Esophagus squamous epithelium (tissue), 5 donors: ENCODE data around the gene ADAMTS8. TPM values are rescaled to one million over a fixed set of nuclear protein-coding genes. Genes with fewer than 3 reads are reported as not detected.

Experiments used
- DNase-seq: peaks from one replicate; lab custom pipeline; 2025; lab: John Stamatoyannopoulos, UW
- H3K27ac ChIP-seq, 4 donors: fragments of 200-600 bp; sonication (generic); one replicate each; pipeline ENCODE4 v1.5.1; 2016 to 2019; ENCODE audit warnings: mild to moderate bottlenecking in 1 of 4
- H3K27me3 ChIP-seq, 4 donors: fragments of 200-600 bp; sonication (generic); 1 replicate in 3 of 4; 2 replicates in 1 of 4; pipeline versions ENCODE4 v1.5.1 to v1.6.0; 2017 to 2021; ENCODE audit warnings: antibody characterized with exemption in 1 of 4
- H3K36me3 ChIP-seq, 3 donors: fragments of 200-600 bp; sonication (generic); one replicate each; pipeline ENCODE4 v1.5.1; 2016 to 2019
- H3K4me1 ChIP-seq, 3 donors: fragments of 200-600 bp; sonication (generic); one replicate each; pipeline ENCODE4 v1.5.1; 2017 to 2019
- H3K4me3 ChIP-seq, 4 donors: fragments of 200-600 bp; sonication (generic); 1 replicate in 3 of 4; 2 replicates in 1 of 4; pipeline ENCODE4 v1.5.1; 2016 to 2019; ENCODE audit warnings: mild to moderate bottlenecking in 2 of 4, moderate library complexity in 1 of 4
- H3K9me3 ChIP-seq, 3 donors: fragments of 200-600 bp; sonication (generic); one replicate each; pipeline ENCODE4 v1.5.1; 2016 to 2019
- POLR2A ChIP-seq, 4 donors: fragments of 450-650 bp; IDR thresholded peaks; one replicate each; pipeline ENCODE4 v1.6.1; 2017; ENCODE audit warnings: antibody characterized with exemption in 4 of 4, mild to moderate bottlenecking in 4 of 4, moderate library complexity in 3 of 4
- WGBS, 2 donors: methylation state at CpG; one replicate each; pipeline ENCODE4 v1.1.5; 2018; 5-methylcytosine and 5-hydroxymethylcytosine counted together
- intact Hi-C: fragments of 100-400 bp; cut with DNase I; formaldehyde crosslinking; loops from one replicate; pipeline ENCODE4 v1.15.0; 2022
- total RNA-seq, 4 donors: library from RNA; depleted of rRNA; stranded (reverse); fragments of >200 nt; gene quantifications; one replicate each; pipeline ENCODE4 v1.1.0, GENCODE V29; 2016
- TF ChIP-seq, protein P1 (sequence below), 6 experiments: fragments of 450-650 bp in 4 of 6; fragments of 200-600 bp in 2 of 6; sonication (generic) in 2 of 6; IDR thresholded peaks; one replicate each; pipeline ENCODE4 v1.5.1; 2016 to 2019; ENCODE audit warnings: antibody characterized with exemption in 6 of 6, mild to moderate bottlenecking in 4 of 6, moderate library complexity in 4 of 6
- donor health status: DM: yes; HTN: yes; CAD: no.

The ADAMTS8 gene
- total RNA-seq, 4 donors from 2014 or later = 0.83 to 8.8 (median 1.8) TPM

DNA sequence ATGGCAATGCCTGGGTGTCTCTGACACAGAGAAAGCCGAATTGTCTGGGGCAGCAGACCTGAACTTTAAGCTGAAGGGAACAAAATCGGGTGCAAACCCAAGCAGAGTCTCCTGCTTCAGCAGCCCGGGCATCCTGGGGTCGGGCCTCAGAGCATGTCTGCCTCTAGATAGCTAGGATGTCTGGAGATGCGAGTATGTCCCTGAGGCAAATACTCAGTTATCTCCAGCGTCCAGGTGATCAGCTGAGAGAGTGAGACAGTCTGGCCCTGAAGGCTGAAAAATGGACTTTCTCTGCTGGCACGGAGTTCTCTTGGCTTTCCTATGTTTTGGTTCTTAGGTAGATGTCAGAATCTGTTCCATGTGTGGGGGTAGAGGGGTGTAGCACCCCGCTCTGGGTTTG is 3.3 kb downstream of the ADAMTS8 start:
- Histone ChIP-seq H3K36me3 (no peaks in the 10 kb centered on the region), H3K4me3 (no peak overlapping the region)

DNA sequence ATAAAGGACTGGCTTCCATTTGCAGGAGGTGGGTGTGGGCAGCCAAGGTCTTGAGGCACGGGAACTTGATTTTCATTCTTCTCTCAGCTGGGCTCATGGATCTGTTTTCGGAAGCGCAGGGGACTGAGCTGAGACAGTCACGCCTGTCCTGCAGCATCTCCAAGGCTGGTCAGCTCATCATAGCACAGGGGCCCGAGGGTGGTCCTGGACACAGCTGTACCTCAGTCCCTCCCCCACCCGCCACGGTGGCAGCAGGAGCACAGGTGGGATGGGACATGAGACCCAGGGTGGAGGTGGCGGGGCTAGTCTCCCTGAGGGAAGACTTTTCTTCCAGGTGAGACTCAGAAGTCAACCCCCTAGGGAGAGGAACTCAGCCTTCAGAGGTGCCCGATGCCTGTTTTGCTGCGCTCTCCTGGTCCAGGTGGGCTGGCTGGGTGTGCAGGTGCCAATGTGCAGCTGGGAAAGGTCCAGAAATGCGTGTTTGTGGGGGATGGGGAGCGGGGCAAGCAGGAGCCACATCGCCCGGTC is 3.7 kb downstream of the ADAMTS8 start:
- Histone ChIP-seq H3K9me3 (no peaks in the 10 kb centered on the region), H3K27ac (peak overlapping the region in 2 of 4 donors; percentile 9 to 34), H3K4me1 (peaks cover 16 to 54% (median 25%) of the 10 kb centered on the region in 3 donors), H3K36me3 (no peaks in the 10 kb centered on the region), H3K27me3 (peaks cover 6 to 66% (median 10%) of the 10 kb centered on the region in 4 donors), H3K4me3 (no peak overlapping the region)
- 80 to 82% methylated on average over 1 to 7 of the region's 14 CpGs for WGBS, 2 donors
- TF ChIP-seq, protein P1, sequence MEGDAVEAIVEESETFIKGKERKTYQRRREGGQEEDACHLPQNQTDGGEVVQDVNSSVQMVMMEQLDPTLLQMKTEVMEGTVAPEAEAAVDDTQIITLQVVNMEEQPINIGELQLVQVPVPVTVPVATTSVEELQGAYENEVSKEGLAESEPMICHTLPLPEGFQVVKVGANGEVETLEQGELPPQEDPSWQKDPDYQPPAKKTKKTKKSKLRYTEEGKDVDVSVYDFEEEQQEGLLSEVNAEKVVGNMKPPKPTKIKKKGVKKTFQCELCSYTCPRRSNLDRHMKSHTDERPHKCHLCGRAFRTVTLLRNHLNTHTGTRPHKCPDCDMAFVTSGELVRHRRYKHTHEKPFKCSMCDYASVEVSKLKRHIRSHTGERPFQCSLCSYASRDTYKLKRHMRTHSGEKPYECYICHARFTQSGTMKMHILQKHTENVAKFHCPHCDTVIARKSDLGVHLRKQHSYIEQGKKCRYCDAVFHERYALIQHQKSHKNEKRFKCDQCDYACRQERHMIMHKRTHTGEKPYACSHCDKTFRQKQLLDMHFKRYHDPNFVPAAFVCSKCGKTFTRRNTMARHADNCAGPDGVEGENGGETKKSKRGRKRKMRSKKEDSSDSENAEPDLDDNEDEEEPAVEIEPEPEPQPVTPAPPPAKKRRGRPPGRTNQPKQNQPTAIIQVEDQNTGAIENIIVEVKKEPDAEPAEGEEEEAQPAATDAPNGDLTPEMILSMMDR (IDR thresholded peaks at IDR 0.05) = no peak
- no peak for TF ChIP-seq POLR2A (IDR thresholded peaks at IDR 0.05)
- DNase-seq = no peak
- intact Hi-C loops = loop anchor here (5.0 kb wide), 1 partner anchor 207 kb away; no protein-coding TSS in a partner anchor

More for the DNA sequence above, 3.3 kb downstream of the ADAMTS8 start:
- Histone ChIP-seq H3K27ac (peak overlapping the region in 1 of 4 donors; percentile 59), H3K9me3 (no peaks in the 10 kb centered on the region), H3K27me3 (peaks cover 7 to 71% (median 10%) of the 10 kb centered on the region in 4 donors), H3K4me1 (peaks cover 16 to 49% (median 21%) of the 10 kb centered on the region in 3 donors)
- TF ChIP-seq, protein P1 (IDR thresholded peaks at IDR 0.05) = no peak
- TF ChIP-seq POLR2A (IDR thresholded peaks at IDR 0.05) = no peak
- intact Hi-C loops = loop anchor here (5.0 kb wide), 1 partner anchor 208 kb away; no protein-coding TSS in a partner anchor
- 69 to 77% methylated on average over 7 to 8 of the region's 8 CpGs for WGBS, 2 donors
- no peak for DNase-seq

DNA sequence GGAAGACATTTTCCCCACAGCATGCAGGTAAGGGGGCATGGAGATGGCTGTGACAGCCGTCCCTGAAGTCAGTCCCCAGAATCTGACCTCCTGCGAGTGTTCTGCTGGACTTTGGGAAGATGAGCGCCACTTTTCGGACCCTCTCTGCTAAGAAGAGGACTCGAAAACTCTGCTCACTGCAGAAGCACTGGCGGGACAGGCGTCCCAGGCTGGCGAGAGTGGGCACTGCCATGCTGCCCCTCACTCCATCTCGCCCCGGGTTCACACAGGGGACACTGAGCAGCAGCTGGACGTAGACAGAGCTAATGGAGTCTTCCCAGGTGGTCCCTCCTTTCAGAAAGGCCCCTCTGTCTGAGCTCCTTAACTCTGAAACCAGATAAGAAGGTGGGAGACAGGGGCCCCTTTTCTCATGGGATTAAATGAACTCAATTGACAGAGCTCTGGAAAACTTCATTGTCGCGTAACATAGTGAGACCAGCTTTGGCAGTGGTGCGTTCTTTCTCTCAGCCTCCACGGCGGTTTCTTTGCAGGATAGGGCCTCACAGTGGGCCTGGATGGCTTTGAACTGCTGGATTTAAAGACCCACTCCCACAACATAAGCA is 4.8 kb downstream of the ADAMTS8 start:
- intact Hi-C loops = no loop called here
- 50 to 81% methylated on average over 2 to 16 of the region's 16 CpGs for WGBS, 2 donors
- H3K27ac ChIP-seq = no peak overlapping the region
- H3K27me3 ChIP-seq = peaks cover 5 to 56% (median 9%) of the 10 kb centered on the region in 4 donors
- no peak overlapping the region for H3K4me3 ChIP-seq
- no peaks in the 10 kb centered on the region for H3K36me3 ChIP-seq
- no peak for TF ChIP-seq POLR2A (IDR thresholded peaks at IDR 0.05)
- no peak for DNase-seq
- H3K4me1 ChIP-seq = peaks cover 16 to 56% (median 23%) of the 10 kb centered on the region in 3 donors
- no peaks in the 10 kb centered on the region for H3K9me3 ChIP-seq

DNA sequence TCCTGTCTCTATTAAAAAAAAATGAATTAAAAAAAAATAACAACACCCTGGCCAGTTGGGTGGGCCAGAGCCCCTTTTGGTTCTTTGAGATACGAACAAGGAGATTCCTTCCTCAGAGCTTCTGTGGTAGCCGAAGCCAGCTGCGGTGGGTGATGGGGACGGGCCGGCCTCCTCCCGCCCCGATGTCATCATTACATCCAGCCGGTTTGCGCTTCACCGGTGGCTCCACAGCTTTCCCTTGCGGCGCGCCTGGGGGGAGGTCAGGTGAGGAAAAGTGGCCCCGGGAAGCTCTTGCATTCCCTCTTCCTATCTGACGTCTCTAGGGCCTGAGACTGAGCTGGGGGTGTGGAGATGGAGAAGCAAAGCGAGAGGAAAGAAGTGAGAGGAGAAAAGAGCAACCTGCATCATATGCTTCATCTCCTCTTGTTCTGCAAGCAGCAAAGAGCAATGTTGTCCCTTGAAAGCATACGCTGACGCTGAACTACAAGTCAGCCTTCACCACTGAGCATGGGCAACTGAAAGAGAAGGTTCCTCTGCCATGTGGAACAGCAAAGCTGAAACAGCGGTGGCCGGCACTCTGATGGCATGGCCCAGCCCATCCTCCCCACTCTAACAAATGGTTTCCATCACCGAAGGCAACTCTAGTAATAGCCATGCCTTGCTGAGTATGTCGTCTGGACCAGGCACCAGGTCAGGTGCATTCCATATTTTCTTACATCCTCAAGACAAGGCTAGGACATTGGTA is 6.0 kb downstream of the ADAMTS8 start:
- Histone ChIP-seq H3K36me3 (no peaks in the 10 kb centered on the region), H3K4me1 (peaks cover 6 to 48% (median 23%) of the 10 kb centered on the region in 3 donors), H3K27me3 (peaks cover 4 to 44% (median 9%) of the 10 kb centered on the region in 4 donors), H3K4me3 (no peak overlapping the region), H3K9me3 (no peaks in the 10 kb centered on the region), H3K27ac (peak overlapping the region in 2 of 4 donors; percentile 65 to 70)
- intact Hi-C loops = no loop called here
- TF ChIP-seq, protein P1 (IDR thresholded peaks at IDR 0.05) = no peak
- TF ChIP-seq POLR2A (IDR thresholded peaks at IDR 0.05) = no peak
- 80 to 88% methylated on average over 15 to 17 of the region's 22 CpGs for WGBS, 2 donors
- no peak for DNase-seq

DNA sequence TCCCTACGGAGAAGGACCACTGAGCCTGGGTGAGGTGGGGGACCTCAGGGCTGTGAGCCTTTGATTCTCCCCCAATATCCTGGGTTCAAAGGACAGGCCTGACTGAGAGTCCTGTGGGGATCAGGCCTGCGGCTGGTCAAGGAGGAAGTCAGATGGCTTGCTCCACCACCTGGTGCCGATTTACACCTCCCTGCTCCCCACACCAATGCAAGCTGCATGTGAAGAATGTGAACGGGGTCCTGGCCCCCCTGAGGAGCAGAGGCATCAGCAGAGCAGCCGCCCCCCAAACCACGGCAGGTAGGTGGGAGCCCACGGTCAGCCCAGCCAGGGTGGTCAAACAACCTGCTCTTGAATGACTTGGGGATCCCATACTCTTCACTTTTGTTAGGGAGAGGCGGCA is 6.7 kb downstream of the ADAMTS8 start:
- peaks cover 0 to 36% (median 4%) of the 10 kb centered on the region in 4 donors for H3K27me3 ChIP-seq
- peaks cover 0 to 40% (median 15%) of the 10 kb centered on the region in 3 donors for H3K4me1 ChIP-seq
- DNase-seq = no peak
- TF ChIP-seq POLR2A (IDR thresholded peaks at IDR 0.05) = no peak
- TF ChIP-seq, protein P1 (IDR thresholded peaks at IDR 0.05) = no peak
- H3K27ac ChIP-seq = peak overlapping the region; percentile 42 to 78 (median 68)
- no peak overlapping the region for H3K4me3 ChIP-seq
- intact Hi-C loops = no loop called here
- H3K36me3 ChIP-seq = no peaks in the 10 kb centered on the region
- 78% methylated on average over 2 of the region's 8 CpGs; no CpG with 5 or more reads in 1 of the 2 donors for WGBS, 2 donors
- H3K9me3 ChIP-seq = no peaks in the 10 kb centered on the region
